ENCODE results near the gene VAV1. TPM values are rescaled to one million over a fixed set of nuclear protein-coding genes. Genes with fewer than 3 reads are reported as not detected.

The VAV1 gene
- total and polyA plus RNA-seq, 2 of the 13 experiments (the other 11 are each of a cell fraction or from before 2014, with no cell fraction given) = not detected

- TF ChIP-seq BCL3 (CRISPR knock-in tag; IDR thresholded peaks at IDR 0.05) = no peak
- TF ChIP-seq PRDM4 (CRISPR knock-in tag; IDR thresholded peaks at IDR 0.05; ENCODE audit: borderline replicate concordance) = no peak
- no peak for TF ChIP-seq IRF1 (CRISPR knock-in tag; IDR thresholded peaks at IDR 0.05; ENCODE audit: low read depth)
- TF ChIP-seq ZNF530 (CRISPR knock-in tag; IDR thresholded peaks at IDR 0.05; ENCODE audit: low read depth) = no peak
- no peak for TF ChIP-seq ZNF792 (CRISPR knock-in tag; IDR thresholded peaks at IDR 0.05)
- peak; percentile 65 for TF ChIP-seq ISL2 (CRISPR knock-in tag; IDR thresholded peaks at IDR 0.05)
- no peak for TF ChIP-seq SOX5 (CRISPR knock-in tag; IDR thresholded peaks at IDR 0.05; ENCODE audit: borderline replicate concordance)
- 0 out of 4 replicates have a peak, but pooled peaks of 1 of the 2 experiments have one; percentile 6 for TF ChIP-seq REST (IDR thresholded peaks at IDR 0.05; ENCODE audit: borderline replicate concordance in 1 of 2, low read depth in 1 of 2, low read length in 2 of 2)
- peak; percentile 45; the same call in 1 of the 2 replicates for TF ChIP-seq ZNF891 (CRISPR knock-in tag; IDR thresholded peaks at IDR 0.05)
- no peak for TF ChIP-seq NR1H2 (CRISPR knock-in tag; IDR thresholded peaks at IDR 0.05; ENCODE audit: borderline replicate concordance, low read depth)
- no peak; the same call in 1 of the 2 replicates for TF ChIP-seq SALL2 (CRISPR knock-in tag; IDR thresholded peaks at IDR 0.05)
- 0 out of 2 replicates have a peak, but pooled peaks have one; percentile 18 for TF ChIP-seq MTA1 (CRISPR knock-in tag; IDR thresholded peaks at IDR 0.05; ENCODE audit: borderline replicate concordance)
- TF ChIP-seq U2AF1 (optimal IDR thresholded peaks at IDR 0.05; ENCODE audit: low read depth, low read length) = no peak
- no peak for TF ChIP-seq PTBP1 (IDR thresholded peaks at IDR 0.05; ENCODE audit: low read depth, low read length, poor library complexity, severe bottlenecking)
- TF ChIP-seq ZFP90 (CRISPR knock-in tag; IDR thresholded peaks at IDR 0.05; ENCODE audit: borderline replicate concordance) = peak; percentile 66; the same call in 1 of the 2 replicates
- TF ChIP-seq NFIB (CRISPR knock-in tag; IDR thresholded peaks at IDR 0.05; ENCODE audit: borderline replicate concordance) = no peak
- no peak for TF ChIP-seq NFKB2 (CRISPR knock-in tag; IDR thresholded peaks at IDR 0.05; ENCODE audit: borderline replicate concordance)
- no peak for TF ChIP-seq FOXO4 (CRISPR knock-in tag; conservative IDR thresholded peaks at IDR 0.05)
These were observed 34.4 kb upstream of the VAV1 start (continued) for GRCh38 chr19:6737873-6738786.
